Right renal pelvis (tissue), 4 donors: ENCODE measurements around the gene AFF3. TPM values are rescaled to one million over a fixed set of nuclear protein-coding genes. Genes with fewer than 3 reads are reported as not detected.

Source experiments
- DNase-seq, 4 donors: peaks; one replicate each; pipeline ENCODE4 v3.0.0-alpha.2; 2013; ENCODE audit warnings: low read depth in 4 of 4, low spot score in 3 of 4, missing footprints in 1 of 4
- polyA plus RNA-seq, 4 donors: library from polyadenylated mRNA; unstranded; fragments of 120-200 nt; gene quantifications; one replicate each; pipeline ENCODE4 v1.2.1, GENCODE V29; 2013; ENCODE audit not compliant: insufficient read length in 4 of 4

AFF3 gene, protein sequence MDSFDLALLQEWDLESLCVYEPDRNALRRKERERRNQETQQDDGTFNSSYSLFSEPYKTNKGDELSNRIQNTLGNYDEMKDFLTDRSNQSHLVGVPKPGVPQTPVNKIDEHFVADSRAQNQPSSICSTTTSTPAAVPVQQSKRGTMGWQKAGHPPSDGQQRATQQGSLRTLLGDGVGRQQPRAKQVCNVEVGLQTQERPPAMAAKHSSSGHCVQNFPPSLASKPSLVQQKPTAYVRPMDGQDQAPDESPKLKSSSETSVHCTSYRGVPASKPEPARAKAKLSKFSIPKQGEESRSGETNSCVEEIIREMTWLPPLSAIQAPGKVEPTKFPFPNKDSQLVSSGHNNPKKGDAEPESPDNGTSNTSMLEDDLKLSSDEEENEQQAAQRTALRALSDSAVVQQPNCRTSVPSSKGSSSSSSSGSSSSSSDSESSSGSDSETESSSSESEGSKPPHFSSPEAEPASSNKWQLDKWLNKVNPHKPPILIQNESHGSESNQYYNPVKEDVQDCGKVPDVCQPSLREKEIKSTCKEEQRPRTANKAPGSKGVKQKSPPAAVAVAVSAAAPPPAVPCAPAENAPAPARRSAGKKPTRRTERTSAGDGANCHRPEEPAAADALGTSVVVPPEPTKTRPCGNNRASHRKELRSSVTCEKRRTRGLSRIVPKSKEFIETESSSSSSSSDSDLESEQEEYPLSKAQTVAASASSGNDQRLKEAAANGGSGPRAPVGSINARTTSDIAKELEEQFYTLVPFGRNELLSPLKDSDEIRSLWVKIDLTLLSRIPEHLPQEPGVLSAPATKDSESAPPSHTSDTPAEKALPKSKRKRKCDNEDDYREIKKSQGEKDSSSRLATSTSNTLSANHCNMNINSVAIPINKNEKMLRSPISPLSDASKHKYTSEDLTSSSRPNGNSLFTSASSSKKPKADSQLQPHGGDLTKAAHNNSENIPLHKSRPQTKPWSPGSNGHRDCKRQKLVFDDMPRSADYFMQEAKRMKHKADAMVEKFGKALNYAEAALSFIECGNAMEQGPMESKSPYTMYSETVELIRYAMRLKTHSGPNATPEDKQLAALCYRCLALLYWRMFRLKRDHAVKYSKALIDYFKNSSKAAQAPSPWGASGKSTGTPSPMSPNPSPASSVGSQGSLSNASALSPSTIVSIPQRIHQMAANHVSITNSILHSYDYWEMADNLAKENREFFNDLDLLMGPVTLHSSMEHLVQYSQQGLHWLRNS (N-terminal part only)
- polyA plus RNA-seq: 10 to 100 TPM; 18.3 to 25.4 (median 20.9) TPM

DNA sequence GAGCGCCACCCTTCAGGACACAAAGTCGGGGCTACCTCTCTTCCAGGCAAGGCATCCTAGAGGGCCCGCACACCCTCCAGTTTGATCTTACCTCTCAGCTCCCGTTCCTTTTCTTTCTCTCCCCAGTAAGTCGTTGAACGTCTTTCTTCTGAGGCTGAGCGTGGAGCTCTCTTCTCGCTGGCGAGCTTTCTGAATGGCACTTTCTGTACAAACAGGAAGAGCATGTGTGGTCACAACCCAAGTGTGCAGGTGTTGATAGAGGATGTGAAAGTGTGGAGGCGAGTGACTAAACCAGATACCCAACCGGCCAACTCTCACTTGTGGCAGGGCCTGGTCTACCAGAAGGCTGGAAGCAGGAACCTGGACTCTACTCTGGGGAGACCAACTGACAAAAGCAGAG is at the start of gene AFF3:
Gene AFF3, minus strand, starts transcription at position 198 of the 400 bp plus-strand sequence. CDS start 38,136 bp downstream, outside the sequence.
- no peak for DNase-seq

DNA sequence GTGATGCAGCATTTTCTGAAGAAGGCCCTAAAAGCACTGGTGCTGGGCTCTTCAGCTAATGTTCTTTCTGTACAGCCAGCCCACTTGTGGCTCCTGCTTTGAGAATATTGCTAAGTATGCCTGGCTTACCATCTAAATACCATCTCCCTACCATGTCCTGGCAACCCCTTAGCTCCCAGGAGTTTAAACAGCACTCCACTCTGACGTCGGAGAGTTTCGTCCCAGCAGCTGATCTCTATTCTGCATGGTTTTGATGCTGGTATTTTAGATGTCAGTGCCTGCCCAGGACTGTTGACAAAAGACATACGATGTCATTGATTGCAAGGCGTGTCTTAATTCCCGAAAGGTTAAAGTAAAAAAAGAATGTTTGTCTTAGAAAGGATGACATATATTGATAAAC is 47.0 kb upstream of the AFF3 start:
- DNase-seq: no peak

DNA sequence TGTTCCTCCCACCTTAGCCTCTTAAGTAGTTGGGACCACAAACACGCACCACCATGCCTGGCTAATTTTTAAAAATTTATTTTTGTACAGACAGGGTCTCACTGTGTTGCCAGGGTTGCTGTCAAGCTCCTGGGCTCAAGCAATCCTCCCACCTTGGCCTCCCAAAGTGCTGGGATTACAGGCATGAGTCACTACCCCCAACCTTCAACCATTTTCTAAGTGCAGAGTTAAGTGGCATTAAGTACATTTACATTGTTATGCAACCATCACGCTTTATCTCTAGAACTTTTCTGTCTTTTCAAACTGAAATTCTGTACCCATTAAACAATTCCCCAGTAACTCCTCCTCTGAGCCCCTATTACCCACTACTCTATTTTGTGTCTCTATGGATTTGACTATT is 45.9 kb upstream of the AFF3 start:
- no peak for DNase-seq

DNA sequence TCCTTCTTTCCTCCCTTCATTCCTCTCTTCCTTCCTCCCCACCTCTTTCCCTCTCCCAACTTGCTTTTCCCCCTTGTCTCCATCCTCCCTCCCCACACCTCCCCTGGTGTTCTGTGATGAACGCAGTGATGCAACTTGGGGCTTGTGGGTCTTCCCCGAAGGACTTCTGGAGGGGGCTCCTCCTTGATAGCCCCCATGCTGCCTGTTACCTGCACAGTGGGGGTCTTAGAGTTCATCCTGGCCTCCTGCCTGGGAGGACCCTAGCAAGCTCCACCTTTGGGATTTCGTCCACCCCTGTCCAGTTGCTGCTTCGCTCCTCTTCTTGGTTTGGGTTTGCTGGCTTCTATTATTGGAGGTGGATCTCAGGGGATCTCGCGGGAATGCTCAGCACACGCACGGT is 43.7 kb upstream of the AFF3 start:
- DNase-seq: no peak

DNA sequence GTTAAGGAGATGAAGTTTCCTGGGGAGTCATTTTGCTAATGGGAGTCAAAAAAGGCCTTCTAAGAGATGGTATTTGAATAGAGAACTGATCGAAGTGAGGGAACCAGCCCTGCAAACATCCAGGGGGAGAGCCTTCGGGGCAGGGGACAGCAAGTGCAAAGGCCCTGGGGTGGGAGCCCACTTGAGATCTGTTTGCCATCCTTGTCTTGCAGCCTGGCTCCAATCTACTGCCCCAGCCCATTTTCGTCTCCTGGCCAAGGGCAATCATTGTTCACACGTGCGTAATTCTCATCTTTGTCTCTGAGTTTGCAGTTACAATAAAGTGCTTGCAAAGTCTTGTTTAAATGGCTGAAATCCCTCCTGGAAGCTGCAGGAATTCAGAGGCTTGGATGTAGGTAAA is 43.1 kb upstream of the AFF3 start:
- no peak for DNase-seq

DNA sequence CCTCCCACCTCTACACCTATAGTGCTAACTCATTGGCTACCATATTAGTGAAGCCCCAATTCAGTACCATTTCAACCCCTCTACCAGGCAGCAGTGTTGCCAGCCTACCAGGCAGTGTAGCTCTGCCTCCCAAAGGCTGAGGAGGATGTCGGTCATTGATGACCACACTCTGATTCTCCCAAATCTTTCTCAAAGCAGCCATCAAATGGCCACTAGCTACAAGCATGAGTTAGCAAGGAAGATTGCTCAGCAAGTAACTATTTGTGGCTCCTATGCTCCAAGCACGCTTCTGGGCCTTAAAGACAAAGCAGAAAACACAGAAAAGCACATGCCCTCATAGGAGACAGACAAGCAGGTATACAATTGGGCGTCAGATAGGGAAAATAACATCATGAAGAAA is 42.7 kb upstream of the AFF3 start:
- no peak for DNase-seq

DNA sequence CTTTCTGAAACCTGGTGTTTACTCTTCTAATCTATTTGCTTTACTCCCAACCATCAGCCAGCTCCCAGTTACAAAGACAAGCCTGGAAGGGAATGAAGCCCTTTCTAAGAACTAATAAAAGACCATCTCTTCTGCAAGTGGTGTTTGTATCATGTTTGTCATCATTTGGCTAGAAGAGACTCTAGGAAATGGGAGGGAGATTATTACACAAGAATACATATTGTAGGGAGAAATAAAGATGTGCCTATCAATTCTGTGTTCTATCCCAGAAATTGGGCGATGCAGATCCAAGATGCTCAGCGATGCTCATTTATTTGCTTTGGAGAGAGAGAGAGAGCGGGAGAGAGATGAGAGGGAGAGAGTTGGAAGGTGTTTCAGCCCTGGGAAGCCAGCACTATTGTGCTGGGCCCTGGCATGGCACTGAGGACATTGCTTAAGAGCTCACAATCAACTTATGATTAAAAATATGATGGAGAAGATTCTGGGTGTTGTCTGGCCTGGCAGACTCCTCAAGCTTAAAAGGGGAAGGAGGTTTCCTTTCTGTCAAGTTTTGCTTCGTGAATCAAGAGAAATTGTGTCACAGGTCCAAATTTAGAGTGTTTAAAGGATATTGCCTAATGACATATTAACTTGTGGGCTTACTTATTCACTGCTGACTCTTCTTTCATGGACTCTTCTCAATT is 41.8 kb upstream of the AFF3 start:
- no peak for DNase-seq

DNA sequence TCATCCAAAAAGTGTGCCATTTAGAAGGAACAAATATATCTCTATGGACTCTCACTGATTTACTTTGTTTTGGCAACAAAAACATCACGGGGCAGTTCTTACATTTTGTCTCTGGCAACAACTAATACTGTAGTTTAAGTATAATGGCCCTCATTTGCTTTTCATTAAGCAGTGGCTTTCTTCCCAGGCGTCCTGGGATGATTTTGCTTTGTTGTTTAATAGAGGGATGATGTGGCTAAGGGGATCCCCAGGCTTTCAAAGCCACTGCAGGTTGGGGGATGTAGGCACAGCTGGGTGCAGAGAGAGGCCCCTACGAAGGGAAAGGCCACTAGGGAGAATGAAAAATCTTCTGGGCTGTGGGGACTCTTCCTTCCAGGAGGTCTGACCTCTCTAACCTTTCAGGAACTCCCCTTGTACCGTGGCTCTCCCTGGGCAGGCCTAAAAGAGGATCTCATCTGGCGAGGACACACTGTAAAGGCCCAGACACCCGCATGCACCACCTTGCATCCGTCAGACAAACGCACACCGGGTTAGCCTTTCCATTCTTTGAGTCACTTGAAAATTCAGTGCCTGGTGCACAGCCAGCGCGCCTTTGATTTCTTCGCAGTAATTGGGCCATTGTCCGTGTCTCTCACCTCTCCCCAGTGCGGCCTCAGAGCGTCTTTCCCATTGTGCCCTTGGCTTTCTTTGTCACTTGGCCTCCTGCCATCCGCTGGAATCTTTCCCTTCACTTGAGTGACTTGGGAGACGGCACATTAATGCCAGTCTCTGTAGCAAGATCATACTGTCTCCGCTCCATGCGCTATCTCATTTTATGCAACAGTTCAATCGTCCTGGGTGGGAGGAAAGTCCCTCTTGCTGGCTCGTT is 40.3 kb upstream of the AFF3 start:
- DNase-seq: no peak

DNA sequence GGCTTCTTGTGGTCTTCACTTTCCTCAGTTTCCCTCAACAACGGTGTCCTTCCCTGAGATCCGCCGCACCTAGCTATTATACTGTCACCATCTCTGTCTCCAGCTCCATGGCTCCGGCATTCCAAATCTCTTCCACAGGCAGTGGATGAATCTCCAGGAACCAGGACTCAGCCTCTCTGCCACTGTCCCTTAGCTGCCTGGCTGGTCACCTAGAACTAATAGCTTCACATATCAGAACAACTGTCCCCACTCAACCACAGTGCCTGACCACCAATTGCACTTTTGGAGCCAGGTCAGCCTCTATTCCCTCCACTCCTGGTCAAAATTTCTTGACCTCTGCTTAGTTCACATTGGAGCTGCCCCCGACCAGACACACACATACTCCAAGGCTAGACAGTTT is 38.1 kb upstream of the AFF3 start:
- DNase-seq: no peak

DNA sequence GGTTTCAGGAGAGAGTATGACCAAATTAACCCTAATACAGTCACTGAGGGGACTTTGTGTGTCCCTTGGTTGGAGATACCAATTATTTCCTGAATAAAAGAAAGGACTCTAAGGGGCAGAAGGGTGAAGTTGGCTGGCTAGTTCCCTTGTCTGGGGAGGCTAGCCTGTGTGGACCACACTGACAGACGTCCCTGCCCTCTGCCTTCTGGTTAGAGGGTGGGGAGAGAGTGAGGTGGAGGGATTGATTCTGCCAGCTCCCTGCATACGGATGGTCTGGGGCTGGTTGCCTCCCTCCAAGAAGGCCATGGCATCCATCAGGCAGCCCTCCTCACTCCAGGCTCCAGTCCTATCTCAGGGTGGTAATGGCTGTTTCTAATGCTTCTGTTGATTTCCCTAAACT is 37.4 kb upstream of the AFF3 start:
- DNase-seq: no peak

DNA sequence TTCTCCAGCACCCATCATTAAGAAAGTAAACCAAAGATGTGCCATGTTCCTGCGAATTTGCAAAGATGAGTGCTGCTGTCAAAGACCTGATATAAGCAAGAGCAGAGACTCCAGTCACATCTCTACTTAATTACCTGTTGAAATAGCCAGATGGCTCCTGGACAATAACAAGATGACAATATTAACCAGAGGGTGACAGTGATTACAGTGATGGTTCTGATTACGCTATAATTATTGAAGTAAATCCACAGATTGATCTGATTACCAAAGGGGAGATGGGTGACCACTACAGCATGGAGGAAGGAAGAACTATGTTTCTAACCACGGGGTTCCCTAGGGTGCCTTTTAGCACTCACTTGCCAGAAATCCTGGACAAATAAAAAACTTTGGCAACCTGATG is 36.5 kb upstream of the AFF3 start:
- no peak for DNase-seq

DNA sequence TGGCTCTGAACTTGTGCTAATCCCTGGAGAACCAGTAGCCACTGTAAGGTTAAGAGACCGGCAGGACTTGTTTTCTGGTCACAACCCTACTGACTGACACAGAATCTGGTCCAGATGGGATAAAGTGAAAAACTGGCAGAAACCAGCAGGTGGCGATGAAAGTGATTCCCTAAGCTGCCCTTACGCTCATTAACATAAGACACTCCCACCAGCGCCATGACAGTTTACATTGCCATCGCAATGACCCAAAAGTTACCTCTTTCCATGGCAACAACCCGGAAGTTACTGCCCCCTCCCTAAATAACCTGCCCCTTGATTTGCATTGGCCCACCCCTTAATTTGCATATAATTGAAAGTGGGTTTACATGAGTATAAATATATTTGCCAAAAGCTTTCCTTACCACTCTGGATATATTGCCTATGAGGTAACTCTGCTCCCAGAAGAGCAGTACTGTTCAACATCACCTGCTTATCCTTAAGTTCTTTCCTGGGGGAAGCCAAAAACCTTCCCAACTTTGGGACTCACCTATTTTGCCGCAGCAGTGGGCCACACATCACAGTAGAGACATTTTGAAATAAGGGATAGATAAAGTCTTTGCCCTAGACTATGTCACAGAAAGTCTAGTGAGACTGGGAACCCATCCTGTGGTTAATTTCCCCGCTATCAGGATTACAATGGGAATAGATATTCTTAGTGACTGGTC is 35.8 kb upstream of the AFF3 start:
- DNase-seq: no peak

DNA sequence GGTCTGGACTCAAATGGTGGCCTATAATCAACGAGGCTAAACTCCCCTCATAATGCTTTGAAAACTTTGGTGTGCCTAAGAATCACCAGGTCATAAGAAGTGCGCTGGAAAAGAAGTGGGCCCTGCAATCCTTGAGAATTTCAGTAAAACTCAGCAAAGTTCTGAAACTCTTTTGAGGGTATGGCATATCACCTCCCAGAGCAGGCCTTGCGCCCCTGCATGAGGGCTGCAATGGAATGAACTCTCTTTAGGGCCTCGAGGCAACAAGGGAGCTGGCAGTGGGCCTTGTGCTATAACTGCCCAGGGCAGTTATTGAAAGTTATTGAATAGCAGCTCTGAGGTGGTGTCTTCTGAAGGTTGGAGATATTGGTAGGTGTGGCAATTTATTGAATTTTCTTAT is 34.5 kb upstream of the AFF3 start:
- no peak for DNase-seq

DNA sequence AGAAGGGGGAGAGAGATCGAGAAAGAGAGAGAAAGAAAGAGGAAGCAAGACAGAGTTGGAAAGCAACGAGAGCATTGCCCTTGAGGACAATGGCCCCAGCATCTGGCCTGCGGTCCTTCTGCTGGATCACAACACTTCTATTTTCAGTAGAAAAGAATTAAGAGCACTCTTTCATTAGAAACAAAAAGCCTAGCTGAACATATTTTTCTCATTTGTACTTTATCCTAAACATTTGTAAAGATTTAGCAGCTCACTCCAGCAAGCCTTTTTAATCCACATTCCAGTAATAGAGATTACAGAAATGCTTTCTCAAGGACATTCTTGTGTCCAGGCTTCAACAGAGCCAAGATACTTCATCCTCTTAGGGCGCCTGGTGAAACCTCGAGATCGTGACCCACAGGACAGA is 31.6 kb upstream of the AFF3 start:
- DNase-seq: no peak

DNA sequence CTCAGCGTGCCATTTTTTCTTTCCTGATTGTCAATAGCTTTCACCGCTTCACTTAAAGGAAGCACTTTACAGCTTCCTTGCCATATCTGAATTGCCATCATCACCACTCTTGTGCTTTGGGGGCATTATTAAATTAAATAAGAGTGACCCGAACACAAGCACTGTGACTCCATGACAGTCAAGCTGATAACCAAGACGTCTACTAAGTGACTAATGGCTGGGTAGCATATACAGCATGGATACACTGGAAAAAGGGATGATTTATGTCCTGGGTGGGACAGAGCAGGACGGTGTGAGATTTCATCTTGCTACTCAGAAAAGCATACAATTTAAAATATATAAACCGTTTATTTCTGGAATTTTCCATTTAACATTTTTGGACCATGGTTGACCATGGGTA is 24.3 kb upstream of the AFF3 start:
- no peak for DNase-seq

DNA sequence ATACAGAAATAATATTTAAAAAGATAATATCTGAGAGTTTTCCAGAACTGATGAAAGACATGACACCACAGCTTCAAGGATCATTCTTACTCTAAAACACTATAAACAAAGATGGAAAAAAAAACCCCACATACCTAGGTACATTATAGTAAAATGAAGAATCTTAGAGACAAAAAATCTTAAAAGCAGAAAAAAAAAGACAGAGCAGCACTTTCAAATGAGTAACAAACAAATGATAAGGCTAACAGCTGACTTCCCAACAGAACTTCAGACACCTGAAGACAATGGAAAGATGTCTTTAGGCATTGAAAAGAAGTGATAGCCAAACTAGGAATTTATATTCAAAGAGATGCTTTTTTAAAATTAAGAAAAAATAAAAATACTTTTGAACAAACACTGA is 21.2 kb upstream of the AFF3 start:
- DNase-seq: no peak

DNA sequence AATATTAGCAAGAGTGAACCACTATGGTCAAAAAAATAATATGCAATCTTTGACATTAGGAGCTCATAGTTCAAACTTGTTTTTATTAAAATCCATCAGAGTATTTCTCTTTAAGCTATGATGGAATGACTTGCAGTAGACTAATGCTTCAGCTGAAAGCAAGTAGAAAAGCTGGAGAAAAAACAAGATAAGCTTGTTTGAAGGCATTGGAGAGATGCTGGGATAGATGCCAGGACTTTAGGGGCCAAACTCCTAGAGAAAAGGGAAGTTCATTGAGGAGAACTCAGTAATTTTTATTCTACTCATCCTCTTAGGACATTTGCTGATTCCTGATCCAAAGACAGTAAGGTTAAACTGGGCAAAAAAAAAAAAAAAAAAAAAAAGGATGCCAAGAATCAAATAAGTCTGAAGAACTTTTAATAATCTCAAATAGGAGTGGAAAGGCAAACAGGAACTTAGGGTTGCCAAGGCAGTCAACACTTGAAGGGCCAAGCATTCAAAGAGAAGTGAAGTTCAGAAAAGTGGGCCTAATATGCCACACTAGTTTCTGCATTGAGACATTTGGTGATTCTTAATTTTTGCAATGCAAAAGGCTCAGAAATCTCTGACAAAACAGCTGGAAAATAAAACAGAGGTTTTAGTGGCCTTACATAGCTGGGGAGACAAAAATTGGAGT is 19.7 kb upstream of the AFF3 start:
- DNase-seq: no peak

DNA sequence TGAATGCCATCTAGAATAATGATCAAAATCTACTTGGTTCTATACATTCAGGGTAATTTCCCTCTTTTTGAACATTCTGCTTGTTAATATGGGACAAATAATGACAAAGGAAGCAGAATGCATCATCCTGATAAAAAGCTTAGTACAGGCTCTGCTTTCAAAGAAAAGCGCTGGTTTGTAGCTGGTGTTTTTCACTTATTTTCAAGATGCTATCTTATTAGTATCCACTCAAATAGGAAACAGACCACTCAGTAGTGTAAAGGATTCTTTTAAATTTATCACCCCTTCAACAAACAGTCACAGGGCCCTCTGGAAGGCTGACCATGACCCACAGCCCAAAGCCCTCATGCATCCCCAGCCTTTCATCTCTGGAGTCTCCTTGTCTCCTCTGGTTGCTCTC is 18.0 kb upstream of the AFF3 start:
- DNase-seq: no peak
